T-helper 1 cell (primary cell): ENCODE measurements around the gene CXorf65.

ENCODE experiments used
- DNase-seq, 5 donors: peaks; one replicate each; pipeline ENCODE4 v3.0.0-alpha.2; 2012 to 2020
- total RNA-seq, 4 donors: gene quantifications; one replicate each; lab custom pipeline; 2026; lab: John Stamatoyannopoulos, UW

Gene CXorf65
- total RNA-seq, result 0.36 to 1.6 (median 0.61) reads per million in 4 donors

GRCh38 chrX:71106427-71106826 lies at the start of gene CXorf65:
Gene CXorf65, minus strand, starts transcription at chrX:71106740. Its CDS starts 184 bp downstream, at chrX:71106556.
- DNase-seq, result peak in 1 of 5 donors; percentile 62

- DNase-seq, result no peak
Measured at GRCh38 chrX:71154641-71155040, 48.1 kb upstream of the CXorf65 start.

- DNase-seq, result no peak
Measured at GRCh38 chrX:71154196-71154595, 47.7 kb upstream of the CXorf65 start.

- no peak for DNase-seq
Measured at GRCh38 chrX:71151366-71151765, 44.8 kb upstream of the CXorf65 start.

GRCh38 chrX:71148278-71148663 lies 41.7 kb upstream of the CXorf65 start:
- no peak for DNase-seq

- DNase-seq, result no peak
Measured at GRCh38 chrX:71147496-71148277, 41.1 kb upstream of the CXorf65 start.

DNA sequence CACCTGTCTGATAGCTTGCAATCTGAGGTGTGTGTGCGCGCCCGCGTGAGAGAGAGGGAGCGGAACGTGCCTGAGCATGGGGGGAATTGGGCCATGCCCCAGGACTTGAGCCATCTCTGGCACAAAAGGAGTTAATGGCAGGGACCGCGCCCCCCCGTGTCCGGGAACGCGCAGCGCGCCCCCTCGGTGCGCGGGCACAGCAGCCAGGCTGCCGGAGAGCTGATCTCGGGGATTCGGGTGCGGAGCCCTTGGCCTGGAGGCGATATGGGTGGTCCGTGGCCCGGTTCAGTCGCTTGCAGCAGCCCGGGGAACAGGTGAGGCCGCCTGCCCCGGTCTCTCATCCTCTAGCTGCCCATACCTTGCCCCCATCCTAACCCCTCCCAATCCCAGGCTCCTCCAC lies 38.1 kb upstream of the CXorf65 start, which contains the start of gene NLGN3:
TSS of gene NLGN3 (plus strand) at position 191 of the 400 bp plus-strand sequence. CDS start 2,909 bp downstream, outside the sequence.
- DNase-seq, result no peak

DNA sequence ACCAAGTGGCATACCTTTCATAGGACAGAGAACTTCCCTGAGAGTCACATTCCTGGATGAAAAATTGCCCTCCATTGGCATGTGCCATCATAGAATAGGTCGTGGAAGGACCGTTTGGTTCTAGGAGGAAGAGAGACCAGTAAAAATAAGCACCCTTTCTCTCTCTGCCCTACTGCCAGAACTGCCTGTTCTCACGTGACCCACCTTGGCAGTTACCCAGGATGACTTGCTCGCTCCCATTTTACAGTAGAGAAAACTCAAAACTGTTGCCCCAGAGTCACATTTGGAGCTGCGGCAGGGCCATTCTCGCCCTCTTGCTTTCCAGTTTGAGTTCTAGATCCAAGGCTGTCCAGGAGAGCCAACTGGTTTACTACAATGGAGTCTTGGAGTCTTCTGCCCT lies 37.0 kb upstream of the CXorf65 start:
- no peak for DNase-seq

DNA sequence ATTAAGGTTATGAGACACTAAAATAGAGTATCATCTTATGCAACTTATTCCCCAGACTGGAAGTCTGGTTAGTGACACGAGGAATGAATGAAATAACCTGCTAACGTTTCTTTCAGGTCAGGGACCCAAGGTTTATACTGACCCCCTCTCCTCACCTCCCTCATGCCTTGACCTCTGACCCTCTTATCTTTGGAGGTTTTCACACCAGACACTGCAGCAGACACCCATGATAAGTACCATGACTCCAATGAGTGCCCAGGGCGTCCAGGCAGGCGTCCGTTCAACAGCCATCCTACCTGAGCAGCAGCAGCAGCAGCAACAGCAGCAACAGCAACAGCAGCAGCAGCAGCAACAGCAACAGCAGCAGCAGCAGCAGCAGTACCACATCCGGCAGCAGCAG lies 33.9 kb upstream of the CXorf65 start:
- no peak for DNase-seq

GRCh38 chrX:71131510-71131909 lies 25.0 kb upstream of the CXorf65 start:
- DNase-seq, result no peak

GRCh38 chrX:71128915-71129765 lies 22.6 kb upstream of the CXorf65 start:
- peak; percentile 40 to 75 (median 60) for DNase-seq

DNA sequence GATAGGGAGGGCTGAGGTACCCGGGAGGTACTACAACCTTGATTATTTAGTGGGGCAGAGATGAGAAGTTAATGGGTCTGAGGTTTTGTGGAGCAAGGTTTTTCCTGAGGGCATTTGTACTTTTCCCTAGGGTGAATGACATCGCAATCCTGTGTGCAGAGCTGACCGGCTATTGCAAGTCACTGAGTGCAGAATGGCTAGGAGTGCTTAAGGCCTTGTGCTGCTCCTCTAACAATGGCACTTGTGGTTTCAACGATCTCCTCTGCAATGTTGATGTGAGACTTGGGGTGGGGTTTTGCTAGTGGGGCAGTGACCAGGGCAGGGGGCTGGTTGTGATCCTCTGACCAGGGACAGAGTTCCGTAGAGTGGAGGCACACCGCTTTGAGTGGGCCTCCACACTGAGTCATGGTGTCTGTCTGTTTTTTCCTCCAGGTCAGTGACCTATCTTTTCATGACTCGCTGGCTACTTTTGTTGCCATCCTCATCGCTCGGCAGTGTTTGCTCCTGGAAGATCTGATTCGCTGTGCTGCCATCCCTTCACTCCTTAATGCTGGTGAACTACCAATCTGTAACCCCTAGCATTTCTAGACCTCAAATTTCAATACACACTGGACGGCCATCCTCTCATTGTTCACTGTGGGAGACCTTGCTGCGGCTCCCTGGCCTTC lies 21.8 kb upstream of the CXorf65 start:
- no peak for DNase-seq

- no peak for DNase-seq
Measured at GRCh38 chrX:71118985-71119535, 12.5 kb upstream of the CXorf65 start.

- peak; percentile 56 to 80 (median 71) for DNase-seq
Measured at GRCh38 chrX:71118032-71118984, 11.8 kb upstream of the CXorf65 start, which contains the start of gene MED12. Gene MED12, plus strand, starts transcription at chrX:71118596. Its CDS starts 159 bp downstream, at chrX:71118755.

DNA sequence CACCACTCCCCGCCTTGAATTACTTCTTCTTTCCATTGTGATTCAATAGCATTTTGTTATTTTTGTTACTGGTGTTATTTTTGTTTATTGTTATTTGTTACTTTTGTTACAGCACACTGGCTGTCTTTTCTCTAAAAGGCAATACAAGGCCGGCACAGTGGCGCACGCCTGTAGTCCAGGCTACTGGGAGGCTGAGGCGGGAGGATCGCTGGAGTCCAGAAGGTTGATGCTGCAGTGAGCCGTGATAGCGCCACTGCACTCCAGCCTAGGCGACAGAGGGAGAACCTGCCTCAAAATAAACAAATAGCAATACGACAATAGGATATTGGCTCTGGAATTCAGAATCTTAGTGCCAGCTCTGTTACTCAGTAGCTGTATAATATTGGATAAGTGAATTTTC lies 10.8 kb upstream of the CXorf65 start:
- DNase-seq, result no peak

GRCh38 chrX:71111921-71112431 lies 5.4 kb upstream of the CXorf65 start:
- peak in 1 of 5 donors; percentile 59 for DNase-seq

DNA sequence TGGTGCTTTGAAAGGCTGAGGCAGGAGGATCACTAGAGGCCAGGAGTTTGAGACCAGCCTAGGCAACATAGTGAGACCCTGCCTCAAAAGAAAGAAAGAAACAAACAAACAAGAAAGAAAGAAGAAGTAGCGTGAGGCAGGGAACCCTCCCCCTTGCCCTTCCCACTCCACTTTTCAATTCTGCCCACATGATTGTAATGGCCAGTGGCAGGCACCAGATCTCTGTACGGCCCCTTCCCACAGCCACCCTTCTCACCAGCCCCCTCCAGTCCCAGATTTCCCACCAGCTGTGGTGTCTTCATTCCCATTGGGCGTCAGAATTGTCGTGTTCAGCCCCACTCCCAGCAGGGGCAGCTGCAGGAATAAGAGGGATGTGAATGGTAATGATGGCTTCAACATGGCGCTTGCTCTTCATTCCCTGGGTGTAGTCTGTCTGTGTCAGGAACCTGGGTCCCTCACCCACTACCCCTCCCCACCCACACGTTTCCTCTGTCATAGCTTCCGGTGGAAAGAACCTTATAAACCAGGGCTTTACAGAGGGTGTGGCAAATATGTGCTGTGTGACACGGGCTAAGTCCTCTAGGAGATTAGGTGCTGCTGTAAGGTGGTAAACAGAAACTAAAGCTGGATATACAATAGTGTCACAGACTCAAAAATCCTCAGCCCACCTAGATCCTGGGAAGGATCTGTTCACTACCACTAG lies 4.8 kb upstream of the CXorf65 start, which contains the start of gene IL2RG:
TSS of gene IL2RG (minus strand) at position 437 of the 703 bp plus-strand sequence. CDS start at position 399, 38 bp downstream.
- DNase-seq, result peak; percentile 57 to 94 (median 76)

GRCh38 chrX:71109051-71109450 lies 2.5 kb upstream of the CXorf65 start:
- DNase-seq, result peak in 1 of 5 donors; percentile 32

DNA sequence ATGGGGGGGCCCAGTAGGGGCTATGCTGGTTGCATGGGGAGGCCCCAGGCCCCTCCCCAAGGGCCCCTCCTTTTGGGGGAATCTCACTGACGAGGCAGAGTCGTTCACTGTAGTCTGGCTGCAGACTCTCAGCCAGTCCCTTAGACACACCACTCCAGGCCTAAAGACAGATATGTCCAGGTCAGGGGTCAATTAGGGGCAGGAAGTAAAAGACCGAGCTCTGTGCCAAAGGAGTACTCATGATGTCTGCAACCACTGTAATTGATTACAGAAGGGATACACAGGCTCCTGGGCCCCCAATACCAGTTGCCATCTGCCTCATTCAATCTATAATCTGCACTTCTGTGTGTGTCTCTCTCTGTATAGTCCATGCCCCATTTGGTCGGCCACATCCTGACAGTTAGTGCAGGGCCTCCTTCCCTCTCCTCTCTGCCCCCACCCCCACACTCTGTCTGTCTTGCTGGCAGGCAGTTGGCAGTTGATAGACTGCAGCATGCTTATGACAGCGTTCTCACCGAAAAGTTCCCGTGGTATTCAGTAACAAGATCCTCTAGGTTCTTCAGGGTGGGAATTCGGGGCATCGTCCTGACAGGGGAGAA lies 1.3 kb upstream of the CXorf65 start:
- peak in 1 of 5 donors; percentile 77 for DNase-seq

DNA sequence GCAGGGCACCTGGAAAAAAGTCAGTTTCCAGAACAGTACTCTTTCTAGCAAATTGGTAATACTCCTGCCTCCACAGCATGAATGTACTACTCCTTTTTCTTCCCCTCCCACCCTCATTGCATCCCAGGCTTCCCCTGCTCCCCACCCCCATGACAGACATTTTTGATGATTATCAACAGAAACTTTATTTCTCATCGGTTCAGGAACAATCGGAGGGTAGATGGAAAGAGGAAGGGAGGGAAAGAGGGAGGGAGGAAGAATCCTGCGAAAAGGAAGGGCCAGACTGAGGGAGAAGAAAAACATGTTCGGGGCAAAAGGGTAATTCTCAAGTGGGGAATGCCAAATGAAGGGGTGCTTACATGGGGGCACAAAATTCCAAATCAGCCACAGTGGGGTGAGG lies 705 bp upstream of the CXorf65 start:
- DNase-seq, result no peak
